NK-92 (cell line): ENCODE measurements around the gene RFNG.

Experiments used
- DNase-seq: peaks from one replicate; lab custom pipeline; 2025; ENCODE audit not compliant: unreplicated experiment; lab: John Stamatoyannopoulos, UW

RFNG gene

DNA sequence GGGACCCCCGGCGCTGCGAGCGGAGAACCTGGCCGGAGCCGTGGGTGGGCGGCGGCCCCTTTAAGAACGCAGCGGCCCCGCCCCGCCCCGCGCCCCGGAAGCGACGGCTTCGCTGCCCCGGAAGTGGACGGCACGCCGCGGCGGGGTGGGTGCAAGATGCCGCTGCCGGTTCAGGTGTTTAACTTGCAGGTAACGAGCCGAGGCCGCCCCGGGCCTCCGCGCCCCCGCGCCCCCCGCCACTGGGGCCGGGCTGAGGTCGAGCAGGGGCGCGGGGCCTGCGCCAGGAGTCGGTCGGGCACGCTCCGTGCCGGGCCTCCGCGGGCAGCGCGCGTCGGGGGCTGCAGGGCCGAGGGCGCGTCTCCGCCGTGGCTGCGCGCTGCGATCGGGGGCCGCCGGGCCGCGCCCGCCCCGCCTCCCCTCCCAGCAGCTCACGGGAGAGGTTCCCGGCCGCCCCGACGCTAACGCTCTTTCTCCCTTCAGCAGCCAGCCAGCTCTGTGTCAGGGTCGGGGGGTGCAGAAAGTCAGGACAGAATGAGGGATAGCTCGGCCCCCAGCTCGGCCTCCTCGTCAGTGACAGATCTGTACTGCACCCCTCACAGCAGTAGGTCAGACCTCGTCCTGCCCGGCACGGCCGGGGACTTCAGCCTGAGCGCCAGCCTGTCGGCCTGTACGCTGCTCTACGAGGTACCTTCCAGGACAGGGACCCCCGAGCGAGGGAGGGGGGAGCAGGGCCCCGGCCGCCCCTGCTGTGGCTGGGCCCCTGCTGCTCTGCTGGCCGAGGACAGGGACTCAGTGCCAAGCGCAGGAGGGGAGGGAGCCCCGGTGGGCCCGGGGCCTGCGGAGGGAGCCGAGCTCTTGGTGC, at the start of gene RFNG, which contains the start of gene GPS1:
TSS of gene RFNG (minus strand) at position 36 of the 862 bp plus-strand sequence. CDS start 45 bp downstream, outside the sequence.
TSS of gene GPS1 (plus strand) at position 123 of the 862 bp plus-strand sequence. CDS start at position 157, 34 bp downstream.
- DNase-seq = no peak

- DNase-seq = no peak
Observed at GRCh38 chr17:82101301-82101715, 49.7 kb upstream of the RFNG start.

DNA sequence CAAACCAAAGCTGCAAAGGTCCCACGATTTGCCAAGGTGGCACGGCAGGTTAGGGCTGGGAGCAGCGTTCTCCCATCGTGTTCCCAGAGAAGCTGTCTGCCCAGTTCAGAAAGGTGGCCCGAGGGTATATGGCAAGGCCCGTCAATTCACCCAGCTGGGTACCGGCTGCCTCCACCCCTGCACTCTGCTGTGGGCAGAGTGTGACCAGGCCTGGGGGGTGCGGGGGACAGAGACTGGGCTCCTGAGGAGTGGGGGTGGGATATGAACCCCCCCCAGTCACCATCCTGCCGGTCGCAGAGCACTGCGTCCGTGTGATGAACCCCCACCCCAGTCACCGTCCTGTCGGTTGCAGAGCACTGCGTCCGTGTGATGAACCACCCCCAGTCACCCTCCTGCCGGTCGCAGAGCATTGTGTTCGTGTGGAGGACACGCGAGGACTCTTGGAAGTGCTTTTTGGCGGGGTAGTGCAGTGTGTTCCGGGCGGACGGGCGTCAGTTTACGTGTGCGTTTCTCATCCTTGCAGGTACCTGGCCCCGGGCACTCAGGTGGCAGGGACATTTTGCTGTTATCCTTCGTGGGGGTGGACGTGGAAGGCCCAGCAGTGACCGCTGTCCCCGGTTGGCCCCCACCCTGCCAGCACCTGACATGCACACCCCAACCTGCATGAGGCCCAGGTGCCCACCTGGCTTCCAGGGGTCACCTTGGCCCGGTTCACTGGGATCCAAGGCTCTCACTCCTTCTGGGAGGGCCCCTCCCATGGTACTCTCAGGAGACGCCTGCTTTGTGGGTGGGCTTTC, 49.1 kb upstream of the RFNG start:
- DNase-seq = no peak

- DNase-seq = no peak
Observed at GRCh38 chr17:82098939-82099763, 47.5 kb upstream of the RFNG start.

DNA sequence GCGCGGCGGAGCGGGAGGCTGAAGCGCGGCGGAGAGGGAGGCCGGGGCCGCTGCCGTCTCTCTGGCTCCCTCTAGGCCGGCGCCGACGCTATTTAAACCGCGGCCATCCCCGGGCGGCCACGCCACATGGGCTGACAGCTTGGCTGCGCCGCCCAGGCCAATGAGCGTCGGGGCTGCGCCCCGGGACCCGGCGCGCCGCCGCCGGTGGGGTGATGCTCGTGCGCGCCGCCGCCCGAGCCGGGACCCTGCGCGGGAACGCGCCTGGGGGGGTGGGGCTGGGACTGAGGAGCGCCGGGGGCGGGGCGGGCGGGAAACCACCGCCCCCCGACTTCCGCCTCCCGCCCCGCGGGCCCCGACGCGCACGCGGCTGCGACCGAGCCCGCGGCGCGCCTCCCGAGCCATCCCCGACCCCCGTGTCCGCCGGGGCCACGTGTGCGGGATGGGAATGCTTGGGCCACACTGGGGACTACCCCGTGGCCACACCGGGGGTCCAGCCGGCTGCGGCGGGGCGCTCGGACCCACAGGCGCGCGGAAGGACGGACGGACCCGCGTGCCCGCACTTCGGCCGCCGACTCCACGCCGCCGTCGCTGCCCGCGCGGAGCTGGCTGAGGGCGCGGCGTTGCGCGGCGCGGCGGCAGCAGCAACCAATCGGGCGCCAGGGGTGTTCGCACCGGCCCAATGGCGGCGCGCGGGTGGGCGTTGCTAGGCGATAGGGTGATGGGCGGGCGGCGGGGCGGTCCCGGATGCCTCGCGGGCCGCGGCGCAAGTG, 46.7 kb upstream of the RFNG start, which contains the start of gene FASN:
TSS of gene FASN (minus strand) at position 68 of the 770 bp plus-strand sequence. CDS start 1,791 bp downstream, outside the sequence.
- peak; percentile 50 for DNase-seq

DNA sequence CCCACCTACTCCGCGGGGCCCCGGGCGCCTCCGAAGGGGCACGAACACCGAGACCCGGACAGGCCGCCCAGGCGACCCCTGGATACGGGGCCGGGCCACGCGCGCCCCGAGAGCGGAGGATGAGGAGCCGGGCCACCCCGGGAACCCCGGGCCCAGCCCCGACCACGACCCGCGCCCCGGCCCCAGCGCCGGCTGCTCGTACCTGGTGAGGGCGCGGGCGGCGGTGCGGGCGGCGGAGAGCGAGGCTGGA, 46.2 kb upstream of the RFNG start:
- DNase-seq = no peak

DNA sequence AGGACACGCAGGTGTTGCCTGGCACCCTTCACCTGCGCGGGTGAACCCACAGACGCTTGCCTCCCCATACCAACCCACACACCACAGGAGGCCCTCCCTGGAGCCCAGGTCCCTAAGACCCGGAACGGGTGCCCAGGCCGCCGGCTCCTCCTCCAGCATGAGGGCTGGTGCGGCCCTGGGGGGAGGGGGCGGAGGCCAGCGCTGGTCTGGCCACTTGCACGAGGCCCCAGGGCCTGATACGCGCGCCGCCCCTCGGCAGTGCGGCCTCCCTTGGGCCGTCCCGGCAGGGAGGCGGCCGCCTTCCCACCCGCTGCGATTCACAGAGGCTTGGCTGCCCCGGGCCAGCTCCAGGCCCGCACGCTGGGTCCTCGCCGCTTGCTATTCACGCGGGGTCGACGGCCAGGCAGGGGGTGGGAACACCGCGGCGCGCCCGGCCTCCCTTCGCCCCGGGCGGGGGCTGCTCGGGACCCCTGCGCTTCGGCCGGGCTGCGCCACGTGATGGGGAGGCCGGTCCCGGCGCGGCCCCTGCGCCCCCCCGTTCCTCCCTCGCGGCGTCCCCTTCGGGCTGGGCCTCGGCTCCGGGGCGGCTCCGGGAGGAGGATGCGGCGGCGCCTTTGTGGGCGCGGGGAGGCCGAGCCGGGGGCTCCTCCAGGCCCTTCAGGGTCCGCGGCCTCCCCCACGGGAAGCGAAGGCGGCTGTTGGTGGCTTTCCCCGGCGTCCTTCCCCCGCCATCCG, 45.7 kb upstream of the RFNG start:
- DNase-seq = no peak

DNA sequence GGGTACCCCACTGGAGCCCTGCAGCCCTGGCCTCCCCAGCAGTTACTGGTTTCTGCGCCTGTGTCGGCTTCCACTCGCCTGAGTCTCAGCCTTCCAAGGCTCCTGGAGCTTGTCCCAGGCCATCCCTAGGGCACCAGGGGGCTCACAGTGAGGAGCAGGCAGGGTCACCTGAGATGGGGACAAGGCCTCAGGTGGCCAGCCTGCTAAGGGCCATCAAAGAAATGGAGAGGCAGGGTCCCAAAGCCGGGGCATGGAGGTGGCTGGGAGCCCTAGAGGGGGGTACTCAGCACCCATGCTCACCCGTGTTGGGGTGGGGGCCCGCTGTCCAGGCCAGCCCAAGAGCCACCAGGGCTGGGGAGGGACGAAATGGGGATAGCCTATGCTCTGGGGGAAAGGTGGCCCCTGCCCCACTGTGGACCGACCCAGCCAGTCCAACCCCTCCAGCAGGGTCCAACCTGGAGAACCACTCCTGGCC, 45.1 kb upstream of the RFNG start:
- DNase-seq = no peak

DNA sequence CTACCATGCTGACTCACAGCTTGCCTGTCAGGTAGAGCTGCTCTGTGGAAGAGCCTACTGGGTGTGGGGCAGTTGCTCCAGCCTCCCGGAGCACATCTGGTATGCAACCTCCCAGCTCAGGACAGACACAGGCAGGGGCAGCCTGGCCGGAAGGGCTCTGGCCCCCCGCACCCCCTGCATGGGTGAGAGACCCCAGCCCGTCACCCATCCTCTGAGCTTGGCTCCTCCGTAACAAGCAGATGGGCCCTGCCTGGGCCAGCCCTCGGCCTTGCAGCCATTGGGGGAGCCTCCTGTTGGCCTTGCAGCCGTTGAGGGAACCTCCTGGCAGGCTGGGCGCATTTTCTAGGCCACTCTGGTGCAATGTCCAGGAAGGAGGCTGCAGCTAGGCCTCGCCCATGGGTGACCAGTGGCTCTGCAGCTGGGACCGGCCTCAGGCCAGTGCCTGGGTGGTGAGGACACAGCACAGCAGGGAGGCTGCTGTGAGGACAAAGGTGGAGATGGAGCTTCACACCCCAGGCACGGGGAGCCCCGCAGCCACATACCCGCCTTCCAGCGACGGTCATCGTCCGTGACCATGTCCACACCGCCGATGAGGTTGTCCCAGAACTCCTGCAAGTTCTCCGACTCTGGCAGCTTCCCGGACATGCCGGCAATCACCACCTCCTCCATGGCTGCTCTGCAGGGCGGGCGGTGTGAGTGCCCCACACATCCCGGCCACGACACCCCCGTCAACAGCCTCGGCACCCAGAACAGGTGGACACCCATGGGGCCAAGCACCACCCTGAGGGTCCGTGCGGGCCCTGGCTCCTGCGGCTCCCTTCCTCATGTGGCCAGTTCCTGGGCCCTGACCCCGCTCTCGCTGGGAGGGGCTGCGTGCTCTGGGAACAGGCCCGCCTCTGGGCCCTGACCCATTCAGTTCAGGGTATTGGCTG, 44.4 kb upstream of the RFNG start:
- DNase-seq = no peak

GRCh38 chr17:82094931-82095776, 43.5 kb upstream of the RFNG start:
- no peak for DNase-seq

DNA sequence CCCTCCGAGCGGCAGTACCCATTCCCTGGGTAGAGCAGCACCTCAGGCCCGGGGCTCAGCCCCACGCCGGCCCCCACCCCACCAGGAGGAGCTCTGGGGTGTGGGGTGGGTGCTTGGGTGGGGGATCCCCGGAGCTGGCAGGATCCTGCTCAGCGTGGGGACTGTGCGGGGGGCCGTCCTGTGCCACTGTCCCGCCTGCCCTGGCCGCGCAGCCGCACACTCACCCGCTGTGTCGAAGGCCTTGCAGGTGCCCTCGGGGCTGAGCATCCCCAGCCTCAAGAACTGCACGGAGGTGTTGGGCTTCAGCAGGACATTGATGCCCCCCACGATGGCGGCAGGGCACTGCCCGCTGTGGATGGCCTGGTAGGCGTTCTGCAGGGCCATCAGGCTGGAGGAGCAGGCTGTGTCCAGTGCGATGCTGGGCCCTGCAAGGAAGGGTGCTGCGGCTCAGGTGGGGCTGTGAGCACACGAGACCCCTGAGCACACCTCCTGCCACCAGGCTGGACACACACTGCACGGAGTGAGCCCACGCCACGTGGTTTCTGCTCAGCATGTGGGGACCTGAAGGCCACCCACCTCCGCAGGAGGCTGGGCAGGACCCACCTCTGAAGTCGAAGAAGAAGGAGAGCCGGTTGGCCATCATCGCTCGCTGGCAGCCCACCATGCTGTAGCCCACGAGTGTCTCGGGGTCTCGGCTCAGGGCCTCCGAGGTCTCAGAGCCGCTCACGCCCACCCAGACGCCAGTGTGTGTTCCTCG, 41.6 kb upstream of the RFNG start:
- no peak for DNase-seq

- DNase-seq = no peak
Observed at GRCh38 chr17:82092628-82092994, 41.0 kb upstream of the RFNG start.

DNA sequence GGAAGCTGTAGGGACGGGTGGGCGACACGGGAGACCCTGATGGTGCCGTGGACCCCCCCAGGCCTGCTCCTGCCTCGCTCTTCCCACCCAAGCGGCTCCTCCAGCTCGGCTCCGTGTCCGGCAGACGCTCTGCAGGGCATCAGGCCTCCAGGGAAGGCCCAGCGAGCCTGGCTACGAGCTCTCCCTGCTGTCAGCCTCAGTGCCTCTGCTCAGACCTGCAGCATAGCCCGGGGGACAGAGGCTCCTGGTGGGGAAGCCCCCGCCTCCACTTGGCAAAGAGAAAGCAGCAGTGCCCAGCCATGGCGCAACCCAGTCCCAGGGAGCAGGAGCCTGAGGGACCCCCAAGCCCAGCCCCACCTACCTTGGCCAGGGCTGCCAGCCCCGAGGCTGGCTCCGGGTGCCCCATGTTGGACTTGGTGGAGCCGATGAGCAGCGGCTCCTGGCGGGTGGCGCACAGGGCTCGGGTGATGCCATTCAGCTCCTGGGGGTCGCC, 40.5 kb upstream of the RFNG start:
- DNase-seq = no peak

GRCh38 chr17:82091264-82092066, 39.9 kb upstream of the RFNG start:
- no peak for DNase-seq

DNA sequence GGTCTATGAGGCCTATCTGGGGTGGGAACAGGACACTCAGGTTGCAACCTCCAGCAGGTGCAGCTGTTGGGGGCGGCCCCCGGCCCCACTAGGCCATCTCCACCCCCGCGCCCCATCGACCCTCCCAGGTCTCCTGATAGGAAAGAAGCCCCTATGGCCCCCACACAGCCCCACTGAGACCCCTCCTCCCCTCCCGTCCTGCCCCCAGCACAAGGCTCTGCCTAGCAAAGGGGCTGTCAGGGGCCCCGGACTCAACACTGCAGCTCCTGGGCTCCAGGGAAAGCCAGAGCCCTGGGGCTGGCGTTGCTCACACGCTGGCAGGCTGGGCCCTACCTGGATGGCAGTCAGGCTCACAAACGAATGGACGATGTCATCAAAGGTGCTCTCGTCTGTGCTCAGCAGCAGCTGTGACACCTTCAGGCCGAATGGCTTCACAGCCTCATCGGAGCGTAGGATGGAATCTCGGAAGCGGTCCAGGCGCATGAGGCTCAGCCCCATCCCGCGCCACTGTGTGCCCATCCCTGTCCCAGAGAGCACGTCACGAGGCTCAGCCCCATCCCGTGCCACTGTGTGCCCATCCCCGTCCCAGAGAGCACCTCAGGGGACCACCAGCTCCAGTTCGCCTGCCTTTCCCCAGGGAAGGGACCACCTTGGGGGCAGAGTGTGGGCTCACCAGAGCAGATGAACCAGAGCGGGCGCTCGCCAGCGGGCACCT, 39.1 kb upstream of the RFNG start:
- no peak for DNase-seq
